ENCODE results near the gene FOXD4L3.
"Not testable (repeated sequence)": the region's sequence is repeated elsewhere in the genome, so short reads cannot be mapped to it uniquely, and the experiment has no call there.

FOXD4L3 gene

DNA sequence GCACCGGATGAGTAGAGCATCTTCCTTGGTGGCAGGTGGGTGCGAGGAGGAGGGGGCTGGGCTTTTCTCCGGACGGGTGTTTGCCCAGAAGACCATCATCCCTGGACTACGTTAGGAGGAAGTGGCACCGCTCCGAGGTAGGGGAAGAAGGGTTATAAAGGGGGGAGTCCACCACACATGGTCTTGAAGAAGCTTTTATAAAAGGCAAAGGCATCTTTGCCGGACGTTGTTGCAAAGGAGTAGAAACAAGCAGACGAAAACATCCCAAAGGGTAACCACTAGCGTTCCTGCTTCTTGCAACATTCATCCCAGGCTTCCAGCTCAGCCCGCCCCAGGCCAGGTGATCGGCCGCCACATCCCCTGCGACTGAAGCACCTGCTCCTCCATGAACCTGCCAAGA is at the start of gene FOXD4L3:
TSS of gene FOXD4L3 (plus strand) at position 301 of the 400 bp plus-strand sequence. CDS start at position 386, 85 bp downstream.
- not testable (repeated sequence) for H3K4me3 ChIP-seq (ENCODE audit: low read depth, low read length); H3K9ac ChIP-seq; H2AFZ ChIP-seq

GRCh38 chr9:68281041-68281440 is 21.6 kb upstream of the FOXD4L3 start:
- not testable (repeated sequence) for H3K27ac ChIP-seq; H3K9ac ChIP-seq; H3K79me2 ChIP-seq; H3K4me3 ChIP-seq (ENCODE audit: low read depth, low read length); H3K9me3 ChIP-seq (ENCODE audit: control insufficient read depth, low read length); H3K27me3 ChIP-seq (ENCODE audit: control insufficient read depth, insufficient read depth, low read length); H3K36me3 ChIP-seq (ENCODE audit: control insufficient read depth, insufficient read depth, low read length); H3K4me2 ChIP-seq (ENCODE audit: low read length); H3K4me1 ChIP-seq; H2AFZ ChIP-seq

More for the DNA sequence above, at the start of gene FOXD4L3:
- H3K4me2 ChIP-seq (ENCODE audit: low read length); H3K9me3 ChIP-seq (ENCODE audit: control insufficient read depth, low read length); H3K36me3 ChIP-seq (ENCODE audit: control insufficient read depth, insufficient read depth, low read length); H3K27ac ChIP-seq; H3K79me2 ChIP-seq; H3K4me1 ChIP-seq; H3K27me3 ChIP-seq (ENCODE audit: control insufficient read depth, insufficient read depth, low read length): not testable (repeated sequence)

DNA sequence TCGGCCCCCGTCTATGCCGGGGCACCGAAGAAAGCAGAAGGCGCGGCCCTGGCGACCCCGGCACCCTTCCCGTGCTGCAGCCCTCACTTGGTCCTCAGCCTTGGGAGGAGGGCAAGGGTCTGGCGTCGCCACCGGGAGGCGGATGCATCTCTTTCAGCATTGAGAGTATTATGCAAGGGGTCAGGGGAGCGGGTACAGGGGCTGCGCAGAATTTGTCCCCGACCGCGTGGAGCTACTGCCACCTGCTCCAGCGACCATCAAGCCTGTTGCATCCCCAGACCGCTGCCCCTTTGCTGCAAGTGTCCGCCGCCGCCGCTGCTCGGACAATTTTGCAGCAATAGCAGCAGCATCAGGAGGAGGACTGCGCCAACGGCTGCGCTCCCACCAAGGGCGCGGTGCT is 1.1 kb downstream of the FOXD4L3 start:
- H2AFZ ChIP-seq; H3K4me3 ChIP-seq (ENCODE audit: low read depth, low read length); H3K36me3 ChIP-seq (ENCODE audit: control insufficient read depth, insufficient read depth, low read length); H3K9ac ChIP-seq; H3K27me3 ChIP-seq (ENCODE audit: control insufficient read depth, insufficient read depth, low read length); H3K4me2 ChIP-seq (ENCODE audit: low read length); H3K4me1 ChIP-seq; H3K9me3 ChIP-seq (ENCODE audit: control insufficient read depth, low read length); H3K79me2 ChIP-seq; H3K27ac ChIP-seq: not testable (repeated sequence)

GRCh38 chr9:68304212-68304611 is 1.5 kb downstream of the FOXD4L3 start:
- not testable (repeated sequence) for H3K4me3 ChIP-seq (ENCODE audit: low read depth, low read length); H3K4me2 ChIP-seq (ENCODE audit: low read length); H3K9me3 ChIP-seq (ENCODE audit: control insufficient read depth, low read length); H3K36me3 ChIP-seq (ENCODE audit: control insufficient read depth, insufficient read depth, low read length); H3K9ac ChIP-seq; H3K79me2 ChIP-seq; H3K4me1 ChIP-seq; H3K27me3 ChIP-seq (ENCODE audit: control insufficient read depth, insufficient read depth, low read length); H2AFZ ChIP-seq; H3K27ac ChIP-seq

DNA sequence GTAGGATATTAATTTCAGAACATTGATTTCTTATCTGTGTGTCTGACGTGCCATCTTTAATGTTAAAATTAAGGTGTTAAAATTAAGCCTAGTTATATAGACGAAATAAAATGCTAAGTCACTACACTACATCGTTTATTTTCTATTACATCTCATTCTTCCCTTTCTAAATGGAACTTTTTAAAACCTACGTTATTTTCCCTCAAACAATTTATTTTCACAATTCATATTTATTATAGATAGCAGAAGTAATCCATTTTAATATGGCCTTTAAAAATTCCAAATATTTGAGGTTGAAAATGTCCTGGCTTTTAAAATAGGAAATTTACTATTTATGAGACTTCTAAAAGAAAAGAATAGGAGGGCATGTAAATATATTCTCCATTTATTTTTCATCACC is 2.1 kb downstream of the FOXD4L3 start:
- H3K4me2 ChIP-seq (ENCODE audit: low read length); H3K4me1 ChIP-seq: not testable (repeated sequence)

DNA sequence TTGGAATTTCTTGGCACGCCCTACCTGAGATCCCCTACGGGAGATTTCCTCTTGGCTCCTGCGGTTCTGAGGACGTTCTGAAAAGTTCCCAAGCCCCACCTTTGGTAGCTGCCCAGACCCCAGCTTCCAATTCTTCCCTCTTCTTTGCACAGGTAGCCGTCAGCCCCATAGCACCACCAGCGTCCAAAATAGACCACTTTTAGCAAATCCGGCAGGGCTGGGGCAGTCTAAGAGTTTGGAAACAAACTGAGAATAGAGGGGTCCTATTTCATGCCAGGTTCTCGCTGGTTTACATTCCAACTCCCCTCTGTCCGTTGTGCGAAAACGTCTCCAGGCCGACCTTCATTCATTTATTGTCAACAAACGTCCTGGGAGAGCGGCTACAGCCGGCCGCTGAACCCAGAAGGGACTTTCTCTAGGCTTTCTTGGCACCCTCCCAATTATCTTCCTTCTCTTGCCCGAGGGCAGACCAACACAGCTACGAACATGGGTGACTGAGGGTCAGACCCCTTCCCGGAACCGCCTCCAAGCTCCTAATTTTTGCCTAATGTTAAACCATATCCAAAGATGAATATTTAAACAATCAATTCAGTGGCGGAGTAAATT is 3.1 kb downstream of the FOXD4L3 start:
- not testable (repeated sequence) for H3K36me3 ChIP-seq (ENCODE audit: control insufficient read depth, insufficient read depth, low read length); H3K4me1 ChIP-seq; H3K9ac ChIP-seq; H3K4me3 ChIP-seq (ENCODE audit: low read depth, low read length); H3K79me2 ChIP-seq; H3K9me3 ChIP-seq (ENCODE audit: control insufficient read depth, low read length); H3K4me2 ChIP-seq (ENCODE audit: low read length); H2AFZ ChIP-seq; H3K27ac ChIP-seq; H3K27me3 ChIP-seq (ENCODE audit: control insufficient read depth, insufficient read depth, low read length)

More for the DNA sequence above, 2.1 kb downstream of the FOXD4L3 start:
- H3K36me3 ChIP-seq (ENCODE audit: control insufficient read depth, insufficient read depth, low read length); H3K27ac ChIP-seq; H3K9me3 ChIP-seq (ENCODE audit: control insufficient read depth, low read length); H3K27me3 ChIP-seq (ENCODE audit: control insufficient read depth, insufficient read depth, low read length); H3K4me3 ChIP-seq (ENCODE audit: low read depth, low read length); H3K79me2 ChIP-seq; H3K9ac ChIP-seq; H2AFZ ChIP-seq: not testable (repeated sequence)

DNA sequence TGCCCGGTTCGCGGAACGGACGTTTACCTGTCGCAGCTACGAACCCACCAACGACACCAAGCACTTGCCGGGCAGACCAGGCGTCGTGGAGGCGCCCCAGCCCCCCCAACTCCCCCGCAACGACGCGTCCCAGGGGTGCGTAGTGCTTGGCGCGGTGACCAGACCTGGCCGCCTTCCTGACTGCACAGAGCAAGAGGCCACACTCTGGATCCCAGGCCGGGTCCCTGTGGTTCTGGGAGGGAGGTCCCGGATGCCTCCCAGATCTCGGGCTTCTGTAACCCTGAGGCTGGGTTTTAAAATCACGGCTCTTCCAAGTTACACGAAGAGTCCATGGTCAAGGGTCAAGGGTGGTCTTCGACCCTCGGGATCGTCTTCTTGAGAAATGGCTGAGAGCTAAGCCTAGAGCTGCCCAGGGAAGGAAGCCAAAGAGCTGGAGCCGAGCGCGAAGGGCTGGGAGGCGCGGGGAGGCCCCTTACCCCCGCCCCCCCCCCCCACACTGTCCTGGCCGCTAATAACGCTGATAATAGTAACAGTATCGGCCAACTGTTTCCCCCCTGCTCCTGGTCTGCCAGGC is 3.8 kb downstream of the FOXD4L3 start:
- not testable (repeated sequence) for H3K9ac ChIP-seq; H2AFZ ChIP-seq; H3K79me2 ChIP-seq; H3K27me3 ChIP-seq (ENCODE audit: control insufficient read depth, insufficient read depth, low read length); H3K9me3 ChIP-seq (ENCODE audit: control insufficient read depth, low read length); H3K4me2 ChIP-seq (ENCODE audit: low read length); H3K36me3 ChIP-seq (ENCODE audit: control insufficient read depth, insufficient read depth, low read length); H3K4me3 ChIP-seq (ENCODE audit: low read depth, low read length); H3K27ac ChIP-seq; H3K4me1 ChIP-seq

DNA sequence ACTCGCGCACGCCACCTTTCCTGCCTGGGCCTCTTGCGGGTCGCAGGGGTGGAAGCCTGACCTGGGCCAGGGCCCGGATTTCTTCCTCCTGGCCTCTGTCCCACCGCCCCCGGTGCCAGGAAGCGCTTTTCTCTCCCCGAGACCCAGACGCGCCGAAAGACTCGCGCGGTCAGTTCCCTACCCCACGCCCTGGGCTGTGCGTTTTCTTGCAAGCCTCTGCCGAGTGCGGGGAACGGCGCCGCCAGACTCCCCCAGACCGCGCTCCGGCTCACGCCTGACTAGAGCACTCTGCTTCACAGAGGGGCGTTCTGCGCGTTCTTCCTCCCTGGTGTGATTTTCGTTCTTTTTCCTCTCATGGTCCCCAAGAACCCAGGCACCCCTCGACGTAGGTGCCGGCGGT is 4.5 kb downstream of the FOXD4L3 start:
- not testable (repeated sequence) for H3K27me3 ChIP-seq (ENCODE audit: control insufficient read depth, insufficient read depth, low read length); H2AFZ ChIP-seq; H3K9ac ChIP-seq; H3K4me3 ChIP-seq (ENCODE audit: low read depth, low read length); H3K4me1 ChIP-seq; H3K9me3 ChIP-seq (ENCODE audit: control insufficient read depth, low read length); H3K79me2 ChIP-seq; H3K4me2 ChIP-seq (ENCODE audit: low read length); H3K27ac ChIP-seq; H3K36me3 ChIP-seq (ENCODE audit: control insufficient read depth, insufficient read depth, low read length)

GRCh38 chr9:68307654-68308053 is 5.0 kb downstream of the FOXD4L3 start:
- H3K9me3 ChIP-seq (ENCODE audit: control insufficient read depth, low read length); H3K27me3 ChIP-seq (ENCODE audit: control insufficient read depth, insufficient read depth, low read length); H3K36me3 ChIP-seq (ENCODE audit: control insufficient read depth, insufficient read depth, low read length); H3K79me2 ChIP-seq; H3K4me3 ChIP-seq (ENCODE audit: low read depth, low read length); H3K4me1 ChIP-seq; H2AFZ ChIP-seq; H3K27ac ChIP-seq; H3K9ac ChIP-seq; H3K4me2 ChIP-seq (ENCODE audit: low read length): not testable (repeated sequence)

- H3K36me3 ChIP-seq (ENCODE audit: control insufficient read depth, insufficient read depth, low read length); H3K4me2 ChIP-seq (ENCODE audit: low read length); H3K9me3 ChIP-seq (ENCODE audit: control insufficient read depth, low read length); H3K27me3 ChIP-seq (ENCODE audit: control insufficient read depth, insufficient read depth, low read length); H2AFZ ChIP-seq; H3K27ac ChIP-seq; H3K4me3 ChIP-seq (ENCODE audit: low read depth, low read length); H3K79me2 ChIP-seq; H3K9ac ChIP-seq; H3K4me1 ChIP-seq: not testable (repeated sequence)
These were observed 8.5 kb downstream of the FOXD4L3 start for GRCh38 chr9:68311208-68311607.

DNA sequence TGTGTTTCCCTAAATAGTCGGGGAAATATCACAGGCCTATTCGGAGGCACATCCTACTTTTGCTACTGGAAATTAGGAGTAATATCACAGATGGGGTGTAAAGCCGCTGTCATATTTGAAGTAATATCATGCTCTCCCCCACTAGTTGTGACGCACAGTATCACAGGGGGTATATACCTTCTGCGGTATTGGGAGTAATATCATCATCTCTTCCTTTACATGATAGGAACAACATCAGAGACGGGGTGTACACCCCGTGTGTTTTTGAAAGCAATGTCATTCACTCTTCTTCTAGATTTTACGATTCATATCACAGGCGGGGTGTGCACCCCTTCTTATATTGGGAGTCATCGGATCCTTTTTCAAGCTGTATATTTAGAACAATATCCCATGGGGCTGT is 15.5 kb downstream of the FOXD4L3 start:
- H3K79me2 ChIP-seq; H3K4me3 ChIP-seq (ENCODE audit: low read depth, low read length); H3K36me3 ChIP-seq (ENCODE audit: control insufficient read depth, insufficient read depth, low read length); H3K4me1 ChIP-seq; H3K27ac ChIP-seq; H3K9me3 ChIP-seq (ENCODE audit: control insufficient read depth, low read length); H3K27me3 ChIP-seq (ENCODE audit: control insufficient read depth, insufficient read depth, low read length); H3K9ac ChIP-seq; H3K4me2 ChIP-seq (ENCODE audit: low read length); H2AFZ ChIP-seq: not testable (repeated sequence)

Measured in parathyroid adenoma (tissue), 2 donors.